ENCODE measurements around the gene TRAF1. TPM values are rescaled to one million over a fixed set of nuclear protein-coding genes. Genes with fewer than 3 reads are reported as not detected.

Gene TRAF1
- total and polyA plus RNA-seq, 2 of the 13 experiments (the other 11 are each of a cell fraction or from before 2014, with no cell fraction given), result 0.44 to 1.0 TPM

DNA sequence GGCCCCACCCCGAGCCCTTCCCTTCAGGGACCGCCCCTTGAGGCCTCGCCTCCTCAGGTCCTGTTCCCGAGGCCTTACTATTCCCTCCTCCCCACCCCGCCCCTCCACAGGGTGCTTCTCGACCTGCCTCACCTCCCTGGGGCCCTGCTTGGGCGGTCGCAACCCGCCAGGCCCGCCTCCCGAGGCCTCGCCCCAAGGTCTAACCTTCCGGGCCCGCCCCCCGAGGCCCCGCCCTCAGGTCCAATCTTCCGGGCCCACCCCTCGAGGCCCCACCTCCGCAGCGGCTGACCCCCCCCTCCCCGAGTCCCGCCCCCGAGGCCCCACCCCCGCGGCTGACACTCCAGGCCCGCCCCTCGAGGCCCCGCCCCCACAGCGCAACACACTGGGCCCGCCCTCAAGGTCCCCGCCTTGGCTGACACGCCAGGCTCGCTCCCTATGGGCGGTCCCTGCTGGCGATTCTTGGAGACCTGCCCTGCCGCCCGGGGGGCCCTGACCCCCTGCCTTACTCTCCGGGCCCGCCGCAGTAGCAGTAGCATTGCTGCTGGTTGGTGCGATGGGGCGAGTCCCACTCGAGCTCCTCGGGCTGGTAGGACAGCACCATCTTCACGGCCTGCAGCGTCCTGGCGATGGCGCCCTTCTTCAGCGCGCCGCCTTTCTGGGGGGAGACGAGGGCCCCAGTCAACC, 57.8 kb downstream of the TRAF1 start:
- ChIA-PET CTCF (ENCODE audit: low intra/inter-chr PET ratio, low total read pairs) (no interaction called here), POLR2A (interaction anchor here (0.9 kb wide), 1 partner anchor 15 kb away, joined by 4 read pairs; no protein-coding TSS in a partner anchor)
- H3K79me2 ChIP-seq (ENCODE audit: insufficient read depth, low read length), result no peaks in the 10 kb centered on the region
- H3K4me2 ChIP-seq (ENCODE audit: low read depth, low read length), result no peak overlapping the region
- DNase-seq (ENCODE audit: low spot score), result no peak
- H3K9me3 ChIP-seq (ENCODE audit: low read length), result no peaks in the 10 kb centered on the region
- peak; percentile 55 for ATAC-seq
- 94% methylated on average over 52 of the region's 52 CpGs for WGBS (ENCODE audit: low lambda C conversion rate)
- no peaks in the 10 kb centered on the region for H3K27me3 ChIP-seq (ENCODE audit: control insufficient read depth in 1 of 2, insufficient read depth in 2 of 2, low read length in 2 of 2)
- no peak overlapping the region for H3K27ac ChIP-seq (ENCODE audit: extremely low read length, insufficient read depth, low read length)
- intact Hi-C loops (cut with micrococcal nuclease; ENCODE audit: unreplicated experiment) (no loop called here), in situ Hi-C loops (cut with HindIII; ENCODE audit: extremely low pct_ligation_motif_present, low pct_unique_long_range_greater_than_20kb) (no loop called here)
- H3K9ac ChIP-seq (ENCODE audit: insufficient read depth, low read depth, low read length), result no peak overlapping the region
- H3K4me1 ChIP-seq (ENCODE audit: insufficient read depth, low read length), result peaks cover 5% of the 10 kb centered on the region
- no peak overlapping the region for H3K4me3 ChIP-seq (replicated peaks in 1 of 3; ENCODE audit: insufficient read depth in 1 of 3, low read depth in 2 of 3, low read length in 3 of 3)
- BruUV-seq (replicated peaks), result no TSS peak
- TF ChIP-seq AGO2 (optimal IDR thresholded peaks at IDR 0.05; ENCODE audit: low read depth, low read length) (peak; percentile 70), ZNF570 (CRISPR knock-in tag; IDR thresholded peaks at IDR 0.05; ENCODE audit: borderline replicate concordance) (no peak), TBX3 (IDR thresholded peaks at IDR 0.05; ENCODE audit: borderline replicate concordance) (no peak), CEBPB (IDR thresholded peaks at IDR 0.05; ENCODE audit: borderline replicate concordance, low read depth, low read length) (no peak), RBFOX2 (IDR thresholded peaks at IDR 0.05; ENCODE audit: low read depth, low read length) (peak; percentile 40)
- TF ChIP-seq, protein P1, sequence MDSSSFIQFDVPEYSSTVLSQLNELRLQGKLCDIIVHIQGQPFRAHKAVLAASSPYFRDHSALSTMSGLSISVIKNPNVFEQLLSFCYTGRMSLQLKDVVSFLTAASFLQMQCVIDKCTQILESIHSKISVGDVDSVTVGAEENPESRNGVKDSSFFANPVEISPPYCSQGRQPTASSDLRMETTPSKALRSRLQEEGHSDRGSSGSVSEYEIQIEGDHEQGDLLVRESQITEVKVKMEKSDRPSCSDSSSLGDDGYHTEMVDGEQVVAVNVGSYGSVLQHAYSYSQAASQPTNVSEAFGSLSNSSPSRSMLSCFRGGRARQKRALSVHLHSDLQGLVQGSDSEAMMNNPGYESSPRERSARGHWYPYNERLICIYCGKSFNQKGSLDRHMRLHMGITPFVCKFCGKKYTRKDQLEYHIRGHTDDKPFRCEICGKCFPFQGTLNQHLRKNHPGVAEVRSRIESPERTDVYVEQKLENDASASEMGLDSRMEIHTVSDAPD (CRISPR knock-in tag; IDR thresholded peaks at IDR 0.05), result no peak
- TF ChIP-seq, protein P2, sequence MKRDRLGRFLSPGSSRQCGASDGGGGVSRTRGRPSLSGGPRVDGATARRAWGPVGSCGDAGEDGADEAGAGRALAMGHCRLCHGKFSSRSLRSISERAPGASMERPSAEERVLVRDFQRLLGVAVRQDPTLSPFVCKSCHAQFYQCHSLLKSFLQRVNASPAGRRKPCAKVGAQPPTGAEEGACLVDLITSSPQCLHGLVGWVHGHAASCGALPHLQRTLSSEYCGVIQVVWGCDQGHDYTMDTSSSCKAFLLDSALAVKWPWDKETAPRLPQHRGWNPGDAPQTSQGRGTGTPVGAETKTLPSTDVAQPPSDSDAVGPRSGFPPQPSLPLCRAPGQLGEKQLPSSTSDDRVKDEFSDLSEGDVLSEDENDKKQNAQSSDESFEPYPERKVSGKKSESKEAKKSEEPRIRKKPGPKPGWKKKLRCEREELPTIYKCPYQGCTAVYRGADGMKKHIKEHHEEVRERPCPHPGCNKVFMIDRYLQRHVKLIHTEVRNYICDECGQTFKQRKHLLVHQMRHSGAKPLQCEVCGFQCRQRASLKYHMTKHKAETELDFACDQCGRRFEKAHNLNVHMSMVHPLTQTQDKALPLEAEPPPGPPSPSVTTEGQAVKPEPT (CRISPR knock-in tag; IDR thresholded peaks at IDR 0.05; ENCODE audit: low read depth), result no peak
- TF ChIP-seq, protein P3, sequence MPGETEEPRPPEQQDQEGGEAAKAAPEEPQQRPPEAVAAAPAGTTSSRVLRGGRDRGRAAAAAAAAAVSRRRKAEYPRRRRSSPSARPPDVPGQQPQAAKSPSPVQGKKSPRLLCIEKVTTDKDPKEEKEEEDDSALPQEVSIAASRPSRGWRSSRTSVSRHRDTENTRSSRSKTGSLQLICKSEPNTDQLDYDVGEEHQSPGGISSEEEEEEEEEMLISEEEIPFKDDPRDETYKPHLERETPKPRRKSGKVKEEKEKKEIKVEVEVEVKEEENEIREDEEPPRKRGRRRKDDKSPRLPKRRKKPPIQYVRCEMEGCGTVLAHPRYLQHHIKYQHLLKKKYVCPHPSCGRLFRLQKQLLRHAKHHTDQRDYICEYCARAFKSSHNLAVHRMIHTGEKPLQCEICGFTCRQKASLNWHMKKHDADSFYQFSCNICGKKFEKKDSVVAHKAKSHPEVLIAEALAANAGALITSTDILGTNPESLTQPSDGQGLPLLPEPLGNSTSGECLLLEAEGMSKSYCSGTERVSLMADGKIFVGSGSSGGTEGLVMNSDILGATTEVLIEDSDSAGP (CRISPR knock-in tag; IDR thresholded peaks at IDR 0.05; ENCODE audit: borderline replicate concordance), result no peak
- TF ChIP-seq, protein P4, sequence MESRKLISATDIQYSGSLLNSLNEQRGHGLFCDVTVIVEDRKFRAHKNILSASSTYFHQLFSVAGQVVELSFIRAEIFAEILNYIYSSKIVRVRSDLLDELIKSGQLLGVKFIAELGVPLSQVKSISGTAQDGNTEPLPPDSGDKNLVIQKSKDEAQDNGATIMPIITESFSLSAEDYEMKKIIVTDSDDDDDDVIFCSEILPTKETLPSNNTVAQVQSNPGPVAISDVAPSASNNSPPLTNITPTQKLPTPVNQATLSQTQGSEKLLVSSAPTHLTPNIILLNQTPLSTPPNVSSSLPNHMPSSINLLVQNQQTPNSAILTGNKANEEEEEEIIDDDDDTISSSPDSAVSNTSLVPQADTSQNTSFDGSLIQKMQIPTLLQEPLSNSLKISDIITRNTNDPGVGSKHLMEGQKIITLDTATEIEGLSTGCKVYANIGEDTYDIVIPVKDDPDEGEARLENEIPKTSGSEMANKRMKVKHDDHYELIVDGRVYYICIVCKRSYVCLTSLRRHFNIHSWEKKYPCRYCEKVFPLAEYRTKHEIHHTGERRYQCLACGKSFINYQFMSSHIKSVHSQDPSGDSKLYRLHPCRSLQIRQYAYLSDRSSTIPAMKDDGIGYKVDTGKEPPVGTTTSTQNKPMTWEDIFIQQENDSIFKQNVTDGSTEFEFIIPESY (CRISPR knock-in tag; IDR thresholded peaks at IDR 0.05), result peak; percentile 54; the same call in 1 of the 2 replicates
- no peak overlapping the region for H2AFZ ChIP-seq (ENCODE audit: low read length)
- H3K36me3 ChIP-seq (replicated peaks in 1 of 2; ENCODE audit: control insufficient read depth in 1 of 2, insufficient read depth in 2 of 2, low read length in 2 of 2), result peaks cover 19 to 64% of the 10 kb centered on the region in 2 experiments; a peak in 4 of 5 replicates
- FAIRE-seq, result no peak
- no peaks in the 10 kb centered on the region for H4K20me1 ChIP-seq (ENCODE audit: insufficient read depth, low read length)

All from HepG2 (cell line).